HG03159 (cell line): ENCODE measurements around the gene ANTXRL.
"Not testable (repeated sequence)": the region's sequence is repeated elsewhere in the genome, so short reads cannot be mapped to it uniquely, and the experiment has no call there.

Source experiments
- ATAC-seq: cut with Tn5 transposase; IDR thresholded peaks from one replicate; pipeline ENCODE4 v1.9.1; 2021; ENCODE audit warnings: mild to moderate bottlenecking, moderate library complexity; ENCODE audit not compliant: unreplicated experiment

Gene ANTXRL

DNA sequence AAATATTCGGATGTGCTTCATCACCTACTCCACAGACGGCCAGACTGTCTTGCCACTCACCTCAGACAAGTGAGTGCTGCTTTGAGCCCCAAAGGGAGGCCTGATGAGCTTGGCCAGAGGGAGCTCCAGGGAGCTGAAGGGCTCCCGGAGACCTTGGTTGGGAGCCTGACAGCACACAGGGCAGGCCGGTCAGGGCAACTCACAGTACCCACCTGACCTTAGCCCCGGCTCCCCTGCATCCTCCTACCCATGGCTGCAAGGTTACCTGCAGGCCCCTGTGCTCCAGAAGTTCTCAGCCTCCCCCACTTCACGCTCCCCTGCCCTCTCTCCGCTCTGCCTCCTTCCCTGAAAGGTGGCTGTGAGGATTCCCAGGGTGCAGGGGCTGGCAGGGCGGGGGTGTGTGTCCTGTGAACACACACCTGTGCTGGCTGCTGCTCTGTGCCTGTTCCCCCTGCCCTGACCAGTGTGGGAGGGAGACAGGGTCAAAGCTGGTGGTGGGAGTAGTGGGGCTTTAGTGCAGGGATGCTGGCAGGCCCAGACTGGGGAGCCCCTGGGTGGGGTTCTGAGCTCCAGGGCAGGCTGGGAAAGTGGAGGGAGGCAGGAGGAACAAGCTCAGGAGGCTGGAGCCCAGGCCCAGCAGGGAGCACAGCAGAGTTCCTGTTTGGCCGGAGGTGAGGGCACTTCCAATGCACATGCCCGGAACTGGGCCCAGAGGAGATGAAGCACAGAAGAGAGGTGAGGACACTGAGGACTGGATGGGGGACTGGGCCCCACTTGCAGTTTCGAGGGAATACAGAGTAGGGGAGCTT, 7.2 kb downstream of the ANTXRL start:
- ATAC-seq, result no peak

- no peak for ATAC-seq
Observed at GRCh38 chr10:46294641-46295220, 7.9 kb downstream of the ANTXRL start.

DNA sequence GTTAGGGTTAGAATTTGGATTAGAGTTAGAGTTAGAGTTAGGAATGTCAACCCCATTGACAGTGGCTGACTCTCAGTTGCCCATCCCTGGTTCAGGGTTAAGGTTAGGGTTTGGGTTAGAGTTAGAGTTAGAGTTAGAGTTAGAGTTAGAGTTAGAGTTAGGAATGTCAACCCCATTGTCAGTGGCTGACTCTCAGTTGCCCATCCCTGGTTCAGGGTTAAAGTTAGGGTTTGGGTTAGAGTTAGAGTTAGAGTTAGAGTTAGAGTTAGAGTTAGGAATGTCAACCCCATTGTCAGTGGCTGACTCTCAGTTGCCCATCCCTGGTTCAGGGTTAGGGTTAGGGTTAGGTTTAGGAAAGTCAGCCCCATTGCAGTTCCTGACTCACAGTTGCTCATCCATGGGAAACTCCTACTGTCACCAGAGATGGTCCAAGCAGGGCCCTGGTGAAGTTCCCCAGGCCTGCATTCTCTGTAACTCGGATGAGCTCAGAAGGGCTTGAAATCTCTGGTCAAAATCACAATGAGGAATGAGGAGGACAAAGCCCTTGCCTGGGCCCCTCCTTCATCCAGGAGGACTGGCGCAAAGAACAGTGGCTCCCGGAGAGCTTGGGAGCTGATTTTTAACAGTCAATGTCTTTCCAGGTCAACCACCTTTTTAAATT, 8.7 kb downstream of the ANTXRL start:
- ATAC-seq, result not testable (repeated sequence)

- ATAC-seq, result not testable (repeated sequence)
Observed at GRCh38 chr10:46296086-46296485, 9.3 kb downstream of the ANTXRL start.

GRCh38 chr10:46296641-46297141, 9.9 kb downstream of the ANTXRL start:
- ATAC-seq, result no peak

DNA sequence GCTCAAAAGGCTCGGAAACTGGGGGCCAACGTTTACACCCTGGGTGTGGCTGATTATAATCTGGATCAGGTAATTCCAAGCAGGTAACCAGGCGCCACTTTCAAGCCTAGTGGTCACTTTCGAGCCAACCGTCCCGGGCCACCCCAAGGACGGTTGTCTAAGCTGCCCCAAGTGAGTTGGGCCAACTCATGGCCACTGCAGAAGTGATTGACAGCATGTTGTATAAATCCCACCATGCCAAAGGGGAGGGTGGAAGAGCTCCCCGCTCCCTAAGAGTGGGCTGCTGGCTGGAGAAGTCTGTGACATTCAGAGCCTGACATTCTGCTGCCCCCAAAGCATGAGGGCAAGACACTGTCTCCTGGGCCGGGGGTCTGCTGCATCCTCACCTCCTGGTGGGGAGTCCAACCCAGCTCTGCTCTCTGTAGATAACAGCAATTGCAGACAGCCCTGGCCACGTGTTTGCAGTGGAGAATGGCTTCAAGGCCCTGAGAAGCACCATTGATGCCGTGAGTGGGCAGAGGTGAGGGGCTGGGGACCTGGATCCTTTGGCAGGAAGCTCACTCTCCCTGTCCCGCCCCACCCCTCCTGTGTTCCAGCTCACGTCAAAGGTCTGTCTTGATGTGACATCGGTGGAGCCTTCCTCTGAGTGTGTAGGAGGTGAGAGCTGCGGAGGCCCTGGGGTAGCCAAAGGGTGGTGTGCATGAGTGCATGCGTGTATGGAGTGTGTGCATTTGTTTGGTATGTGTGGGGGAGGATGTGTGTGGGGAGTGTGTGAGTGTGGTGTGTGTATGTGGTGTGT, 10.8 kb downstream of the ANTXRL start:
- ATAC-seq, result no peak

- no peak for ATAC-seq
Observed at GRCh38 chr10:46298477-46299285, 11.9 kb downstream of the ANTXRL start.

DNA sequence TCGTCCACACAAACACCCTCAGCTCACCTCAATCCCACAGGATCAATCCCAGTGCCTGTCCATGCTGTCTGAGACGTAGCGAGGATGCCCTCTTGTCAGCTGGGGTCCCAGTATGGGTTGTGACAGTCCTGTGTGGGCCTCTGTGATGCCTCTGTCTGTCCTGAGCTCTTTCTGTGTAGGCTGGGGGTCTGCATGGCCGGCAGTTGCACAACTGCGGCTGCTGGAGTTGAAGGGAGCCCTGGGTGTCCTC, 12.4 kb downstream of the ANTXRL start:
- no peak for ATAC-seq

GRCh38 chr10:46299536-46300369, 13.0 kb downstream of the ANTXRL start:
- no peak for ATAC-seq

DNA sequence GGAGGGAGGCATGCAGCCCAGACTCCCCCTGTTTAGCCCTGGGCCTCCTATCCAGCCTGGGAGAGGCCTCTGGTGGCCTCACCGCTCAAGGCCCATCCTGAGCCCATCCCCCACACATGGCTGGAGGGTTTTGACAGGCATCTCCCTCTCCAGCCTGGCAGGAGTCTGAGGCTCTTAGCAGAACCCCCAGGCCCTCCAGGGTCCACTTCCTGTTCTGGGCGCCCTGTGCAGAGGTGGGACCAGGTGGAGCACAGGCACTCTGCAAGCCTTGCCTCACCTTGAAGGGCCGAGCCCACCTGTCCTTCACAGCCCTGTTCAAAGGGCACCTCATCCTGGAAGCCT, 13.5 kb downstream of the ANTXRL start:
- ATAC-seq, result not testable (repeated sequence)

DNA sequence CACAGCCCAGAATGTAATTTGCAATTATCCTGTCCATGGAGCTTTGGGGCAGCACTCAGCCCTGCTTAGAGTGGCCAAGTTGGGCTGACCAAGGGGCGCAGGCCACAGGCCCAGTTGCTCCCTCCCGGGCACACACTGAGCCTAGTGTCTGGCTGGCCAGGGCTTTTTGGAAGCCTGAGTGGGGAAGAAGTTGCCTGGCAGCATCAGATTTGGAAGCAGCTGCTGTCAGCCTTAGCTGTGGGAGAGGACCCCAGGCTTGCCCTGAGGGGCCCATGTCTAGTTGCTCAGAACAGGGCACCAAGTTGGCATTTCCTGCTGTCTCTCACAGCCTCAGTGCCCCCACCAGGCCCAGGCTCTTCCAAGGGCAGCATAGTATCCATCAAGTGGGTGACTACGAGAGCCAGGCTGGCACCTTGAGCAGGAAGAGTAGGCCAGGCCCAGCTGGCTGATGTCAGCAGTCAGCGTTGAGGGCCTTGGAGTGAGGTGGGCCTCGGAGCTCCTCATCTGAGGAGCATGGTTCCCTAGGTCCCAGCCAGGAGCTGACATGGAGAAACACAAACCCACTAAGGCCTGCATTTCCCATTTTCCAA, 14.4 kb downstream of the ANTXRL start:
- no peak for ATAC-seq

- no peak for ATAC-seq
Observed at GRCh38 chr10:46301721-46302479, 15.1 kb downstream of the ANTXRL start.

GRCh38 chr10:46302765-46303352, 16.1 kb downstream of the ANTXRL start:
- ATAC-seq, result not testable (repeated sequence)

- no peak for ATAC-seq
Observed at GRCh38 chr10:46304062-46304461, 17.3 kb downstream of the ANTXRL start.

GRCh38 chr10:46304671-46305070, 17.9 kb downstream of the ANTXRL start:
- ATAC-seq, result not testable (repeated sequence)

- ATAC-seq, result no peak
Observed at GRCh38 chr10:46305079-46305818, 18.5 kb downstream of the ANTXRL start.

- ATAC-seq, result no peak
Observed at GRCh38 chr10:46305986-46306385, 19.2 kb downstream of the ANTXRL start.
